NCI-H2107 treated with DMSO at 0.1 percent for 48 hours (cell line): ENCODE results near the gene UBE2QL1.

ENCODE experiments used
- DNase-seq: peaks from one replicate; lab custom pipeline; 2025; ENCODE audit not compliant: unreplicated experiment; lab: John Stamatoyannopoulos, UW

The UBE2QL1 gene

GRCh38 chr5:6473284-6473683 is 24.6 kb downstream of the UBE2QL1 start:
- DNase-seq: no peak

- DNase-seq: peak; percentile 40
These were observed 27.1 kb downstream of the UBE2QL1 start for GRCh38 chr5:6475626-6476312.

GRCh38 chr5:6476313-6476661 is 27.6 kb downstream of the UBE2QL1 start:
- no peak for DNase-seq

GRCh38 chr5:6478793-6479192 is 30.1 kb downstream of the UBE2QL1 start:
- no peak for DNase-seq

GRCh38 chr5:6480133-6481051 is 31.7 kb downstream of the UBE2QL1 start:
- no peak for DNase-seq

- DNase-seq: no peak
These were observed 34.1 kb downstream of the UBE2QL1 start for GRCh38 chr5:6482735-6483134.

- DNase-seq: no peak
These were observed 35.3 kb downstream of the UBE2QL1 start for GRCh38 chr5:6483880-6484382.

GRCh38 chr5:6484446-6484845 is 35.8 kb downstream of the UBE2QL1 start:
- DNase-seq: no peak

GRCh38 chr5:6484899-6485298 is 36.2 kb downstream of the UBE2QL1 start:
- DNase-seq: no peak

GRCh38 chr5:6485441-6485840 is 36.8 kb downstream of the UBE2QL1 start:
- DNase-seq: no peak

- DNase-seq: no peak
These were observed 37.4 kb downstream of the UBE2QL1 start for GRCh38 chr5:6486074-6486473.

GRCh38 chr5:6487081-6487480 is 38.4 kb downstream of the UBE2QL1 start:
- DNase-seq: no peak

- no peak for DNase-seq
These were observed 39.4 kb downstream of the UBE2QL1 start for GRCh38 chr5:6488021-6488420.

GRCh38 chr5:6489643-6490185 is 41.1 kb downstream of the UBE2QL1 start:
- no peak for DNase-seq

GRCh38 chr5:6490246-6490645 is 41.6 kb downstream of the UBE2QL1 start:
- no peak for DNase-seq

- no peak for DNase-seq
These were observed 42.0 kb downstream of the UBE2QL1 start for GRCh38 chr5:6490693-6491092.

GRCh38 chr5:6491196-6491918 is 42.7 kb downstream of the UBE2QL1 start:
- no peak for DNase-seq

- DNase-seq: no peak
These were observed 43.2 kb downstream of the UBE2QL1 start for GRCh38 chr5:6491919-6492290.

GRCh38 chr5:6492934-6493333 is 44.3 kb downstream of the UBE2QL1 start:
- DNase-seq: no peak

GRCh38 chr5:6493681-6494454 is 45.2 kb downstream of the UBE2QL1 start:
- DNase-seq: no peak

GRCh38 chr5:6494939-6495338 is 46.3 kb downstream of the UBE2QL1 start:
- DNase-seq: no peak
